Upper lobe of left lung (tissue), 4 donors: ENCODE data around the gene RPE.

Experiments
- EP300 ChIP-seq, 4 donors: sonication (generic); formaldehyde crosslinking; IDR thresholded peaks; one replicate each; pipeline ENCODE4 v1.5.1; 2017; ENCODE audit warnings: antibody characterized with exemption in 4 of 4, control low read depth in 2 of 4
- POLR2A ChIP-seq, 4 donors: fragments of 450-650 bp; IDR thresholded peaks; one replicate each; pipeline ENCODE4 v1.5.1; 2016 to 2017; ENCODE audit warnings: antibody characterized with exemption in 4 of 4, mild to moderate bottlenecking in 2 of 4
- POLR2AphosphoS5 ChIP-seq, 2 donors: sonication (generic); formaldehyde crosslinking; IDR thresholded peaks; one replicate each; pipeline ENCODE4 v1.5.1; 2017; ENCODE audit warnings: antibody characterized with exemption in 2 of 2
- TF ChIP-seq, protein P1 (sequence below), 6 experiments: fragments of 450-650 bp in 4 of 6; fragments of 200-600 bp in 2 of 6; sonication (generic) in 2 of 6; IDR thresholded peaks; one replicate each; pipeline ENCODE4 v1.5.1; 2016 to 2019; ENCODE audit warnings: antibody characterized with exemption in 6 of 6

GRCh38 chr2:210038078-210038477 is 35.6 kb downstream of the RPE start:
- no peak for TF ChIP-seq POLR2A (IDR thresholded peaks at IDR 0.05)
- TF ChIP-seq, protein P1, sequence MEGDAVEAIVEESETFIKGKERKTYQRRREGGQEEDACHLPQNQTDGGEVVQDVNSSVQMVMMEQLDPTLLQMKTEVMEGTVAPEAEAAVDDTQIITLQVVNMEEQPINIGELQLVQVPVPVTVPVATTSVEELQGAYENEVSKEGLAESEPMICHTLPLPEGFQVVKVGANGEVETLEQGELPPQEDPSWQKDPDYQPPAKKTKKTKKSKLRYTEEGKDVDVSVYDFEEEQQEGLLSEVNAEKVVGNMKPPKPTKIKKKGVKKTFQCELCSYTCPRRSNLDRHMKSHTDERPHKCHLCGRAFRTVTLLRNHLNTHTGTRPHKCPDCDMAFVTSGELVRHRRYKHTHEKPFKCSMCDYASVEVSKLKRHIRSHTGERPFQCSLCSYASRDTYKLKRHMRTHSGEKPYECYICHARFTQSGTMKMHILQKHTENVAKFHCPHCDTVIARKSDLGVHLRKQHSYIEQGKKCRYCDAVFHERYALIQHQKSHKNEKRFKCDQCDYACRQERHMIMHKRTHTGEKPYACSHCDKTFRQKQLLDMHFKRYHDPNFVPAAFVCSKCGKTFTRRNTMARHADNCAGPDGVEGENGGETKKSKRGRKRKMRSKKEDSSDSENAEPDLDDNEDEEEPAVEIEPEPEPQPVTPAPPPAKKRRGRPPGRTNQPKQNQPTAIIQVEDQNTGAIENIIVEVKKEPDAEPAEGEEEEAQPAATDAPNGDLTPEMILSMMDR (IDR thresholded peaks at IDR 0.05), result no peak
- no peak for TF ChIP-seq EP300 (IDR thresholded peaks at IDR 0.05)
- TF ChIP-seq POLR2AphosphoS5 (IDR thresholded peaks at IDR 0.05), result no peak
